Lower lobe of right lung (tissue), 2 donors: ENCODE data around the gene HBB. TPM values are rescaled to one million over a fixed set of nuclear protein-coding genes. Genes with fewer than 3 reads are reported as not detected.

Experiments
- ATAC-seq, 2 donors: fragments of 200-7000 bp; cut with Tn5 transposase; one replicate each; pipeline ENCODE4 v1.9.1; 2020 to 2022; ENCODE audit warnings: mild to moderate bottlenecking in 2 of 2, moderate library complexity in 2 of 2
- DNase-seq: peaks from one replicate; pipeline ENCODE4 v3.0.0-alpha.2; 2020
- H3K27ac ChIP-seq: fragments of 200-600 bp; one replicate; pipeline ENCODE4 v1.8.0; 2022
- H3K27me3 ChIP-seq: fragments of 200-600 bp; one replicate; pipeline ENCODE4 v1.8.0; 2022; ENCODE audit warnings: low read depth
- H3K36me3 ChIP-seq: fragments of 200-600 bp; one replicate; pipeline ENCODE4 v1.8.0; 2022; ENCODE audit warnings: mild to moderate bottlenecking
- H3K4me1 ChIP-seq: fragments of 200-600 bp; one replicate; pipeline ENCODE4 v1.8.0; 2022
- H3K4me3 ChIP-seq: fragments of 200-600 bp; one replicate; pipeline ENCODE4 v1.8.0; 2022; ENCODE audit warnings: mild to moderate bottlenecking
- H3K9me3 ChIP-seq: fragments of 200-600 bp; one replicate; pipeline ENCODE4 v1.8.0; 2022
- CTCF ChIP-seq: fragments of 200-600 bp; IDR thresholded peaks from one replicate; pipeline ENCODE4 v1.8.0; 2022; ENCODE audit warnings: antibody characterized with exemption, mild to moderate bottlenecking
- intact Hi-C: fragments of 100-400 bp; cut with DNase I; formaldehyde crosslinking; loops from one replicate; pipeline ENCODE4 v1.11.0; 2022
- total RNA-seq: library from RNA; stranded (reverse); fragmentation: NEBNext Ultra II Directional; extraction: Animal tissue kit (Norgen Biotek cat#: 25700); gene quantifications from one replicate; pipeline ENCODE4 v1.2.1, GENCODE V29; 2021
- donor health status: DM: no; HTN: yes; CAD: no; lungs with severe emphysema.

The HBB gene
- total RNA-seq, 1 donor from 2014 or later: 323 TPM

GRCh38 chr11:5247472-5248192 lies 20.8 kb upstream of the HBB start:
- ATAC-seq (no peak), DNase-seq (no peak)
- no peak overlapping the region for H3K27ac ChIP-seq
- H3K4me1 ChIP-seq: no peaks in the 10 kb centered on the region
- no peak overlapping the region for H3K4me3 ChIP-seq
- H3K27me3 ChIP-seq: no peaks in the 10 kb centered on the region
- no peaks in the 10 kb centered on the region for H3K36me3 ChIP-seq
- H3K9me3 ChIP-seq: no peaks in the 10 kb centered on the region
- no peak for TF ChIP-seq CTCF
- intact Hi-C loops: no loop called here

GRCh38 chr11:5246772-5247471 lies 20.1 kb upstream of the HBB start:
- Histone ChIP-seq H3K27me3 (no peaks in the 10 kb centered on the region), H3K9me3 (no peaks in the 10 kb centered on the region), H3K27ac (no peak overlapping the region), H3K36me3 (no peaks in the 10 kb centered on the region), H3K4me1 (no peaks in the 10 kb centered on the region), H3K4me3 (no peak overlapping the region)
- no peak for TF ChIP-seq CTCF
- DNase-seq: no peak
- intact Hi-C loops: no loop called here
- no peak for ATAC-seq

DNA sequence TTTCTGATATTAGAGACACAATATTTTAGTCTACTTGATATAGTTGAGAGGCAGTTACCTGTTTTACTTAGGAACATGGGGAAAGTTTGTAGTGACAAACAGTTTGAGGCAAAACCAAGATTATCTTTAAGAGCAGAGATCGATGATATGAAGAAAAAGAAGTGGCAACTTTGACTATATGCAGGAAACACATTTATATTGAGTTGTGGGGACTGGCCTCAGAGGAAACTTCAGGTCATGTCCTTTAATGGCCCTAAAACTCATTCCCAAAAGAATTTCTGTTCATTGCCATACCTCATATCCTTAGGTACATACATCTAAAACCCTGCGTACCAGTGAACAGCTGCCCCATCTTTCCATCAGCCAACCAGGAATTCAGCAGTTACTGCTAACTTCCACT lies 18.3 kb upstream of the HBB start:
- Histone ChIP-seq H3K27ac (no peak overlapping the region), H3K9me3 (no peaks in the 10 kb centered on the region), H3K4me1 (no peaks in the 10 kb centered on the region), H3K27me3 (no peaks in the 10 kb centered on the region), H3K36me3 (no peaks in the 10 kb centered on the region), H3K4me3 (no peak overlapping the region)
- ATAC-seq (no peak), DNase-seq (no peak)
- no peak for TF ChIP-seq CTCF
- intact Hi-C loops: no loop called here

DNA sequence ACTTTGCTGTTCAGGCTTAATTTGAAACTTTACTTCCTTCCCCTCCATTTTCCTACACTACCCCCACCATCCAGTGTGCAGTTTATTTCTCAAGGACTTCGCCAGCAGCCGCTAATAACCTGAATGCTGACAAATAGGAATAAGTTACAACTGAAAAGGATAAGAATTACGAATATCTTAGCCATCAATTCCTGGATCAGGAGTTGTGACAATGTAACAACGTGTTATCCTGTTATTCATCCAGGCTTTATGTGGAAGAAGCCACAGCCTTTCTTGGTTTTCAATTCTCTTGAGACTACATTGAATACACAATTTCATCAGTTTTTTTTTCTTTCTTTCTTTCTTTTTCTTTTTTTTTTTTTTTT lies 16.9 kb upstream of the HBB start:
- H3K36me3 ChIP-seq: no peaks in the 10 kb centered on the region
- no peak for TF ChIP-seq CTCF

DNA sequence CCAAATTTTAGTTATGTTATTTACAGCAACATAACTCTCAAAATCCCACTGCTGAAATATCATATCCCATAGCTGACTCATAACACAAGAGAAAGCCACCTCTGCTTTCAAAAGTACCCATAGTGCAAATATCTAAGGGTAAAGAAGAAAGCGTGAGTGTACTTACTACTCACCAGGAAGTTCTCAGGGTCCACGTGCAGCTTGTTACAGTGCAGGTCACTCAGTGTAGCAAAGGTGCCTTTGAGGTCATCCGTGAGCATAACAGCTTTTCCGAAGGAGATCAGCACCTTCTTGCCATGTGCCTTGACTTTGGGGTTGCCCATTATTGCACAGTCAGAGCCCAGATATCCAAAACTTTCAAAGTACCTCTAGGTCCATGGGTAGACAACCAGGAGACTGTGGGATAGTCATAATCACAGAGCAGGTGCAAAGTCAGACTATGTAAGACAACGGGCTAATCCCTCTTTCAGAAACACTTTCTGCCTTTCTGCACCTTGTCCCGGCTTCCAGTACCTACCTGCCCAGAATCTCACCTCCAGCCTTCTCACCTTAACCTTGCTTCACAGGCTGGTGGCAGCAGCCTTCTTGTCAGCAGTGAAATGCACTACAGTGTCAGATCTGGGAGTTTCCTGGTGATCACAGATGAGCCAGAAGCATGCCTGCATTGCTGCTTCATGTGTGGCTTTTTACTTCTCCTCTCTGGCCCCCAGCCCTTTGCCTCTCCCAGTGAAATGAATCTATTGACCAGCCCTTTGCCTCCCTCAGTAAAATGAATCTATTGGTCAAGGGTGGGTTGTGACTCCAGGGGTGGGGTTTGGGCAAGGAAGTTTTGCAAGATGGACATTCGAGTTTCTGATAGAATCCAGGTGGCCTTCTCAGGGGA lies 16.3 kb upstream of the HBB start:
- H3K4me1 ChIP-seq: no peaks in the 10 kb centered on the region
- H3K27ac ChIP-seq: no peak overlapping the region
- no peak for TF ChIP-seq CTCF
- H3K36me3 ChIP-seq: no peaks in the 10 kb centered on the region
- no peak overlapping the region for H3K4me3 ChIP-seq
- intact Hi-C loops: no loop called here
- H3K27me3 ChIP-seq: no peaks in the 10 kb centered on the region
- H3K9me3 ChIP-seq: no peaks in the 10 kb centered on the region
- DNase-seq (no peak), ATAC-seq (no peak)

More for the DNA sequence above, 16.9 kb upstream of the HBB start:
- no peak for DNase-seq
- H3K27me3 ChIP-seq: no peaks in the 10 kb centered on the region
- H3K4me1 ChIP-seq: no peaks in the 10 kb centered on the region
- no peak for ATAC-seq
- no peak overlapping the region for H3K4me3 ChIP-seq
- no peak overlapping the region for H3K27ac ChIP-seq
- intact Hi-C loops: no loop called here
- H3K9me3 ChIP-seq: no peaks in the 10 kb centered on the region
